Adrenal gland (tissue), 5 donors: ENCODE measurements around the gene SKIC2.

Experiments
- POLR2A ChIP-seq, 2 donors: fragments of 450-650 bp; IDR thresholded peaks; one replicate each; pipeline ENCODE4 v1.6.1; 2017; ENCODE audit warnings: antibody characterized with exemption in 2 of 2, mild to moderate bottlenecking in 2 of 2, moderate library complexity in 1 of 2
- TF ChIP-seq, protein P1 (sequence below), 6 experiments: fragments of 450-650 bp in 4 of 6; fragments of 200-600 bp in 2 of 6; sonication (generic) in 1 of 6; IDR thresholded peaks; 1 replicate in 5 of 6; 2 replicates in 1 of 6; pipeline versions ENCODE4 v1.5.1 to v1.8.0; 2016 to 2021; ENCODE audit warnings: antibody characterized with exemption in 6 of 6, mild to moderate bottlenecking in 2 of 6, moderate library complexity in 1 of 6
- donor health status: DM: no; HTN: no; CAD: no.

DNA sequence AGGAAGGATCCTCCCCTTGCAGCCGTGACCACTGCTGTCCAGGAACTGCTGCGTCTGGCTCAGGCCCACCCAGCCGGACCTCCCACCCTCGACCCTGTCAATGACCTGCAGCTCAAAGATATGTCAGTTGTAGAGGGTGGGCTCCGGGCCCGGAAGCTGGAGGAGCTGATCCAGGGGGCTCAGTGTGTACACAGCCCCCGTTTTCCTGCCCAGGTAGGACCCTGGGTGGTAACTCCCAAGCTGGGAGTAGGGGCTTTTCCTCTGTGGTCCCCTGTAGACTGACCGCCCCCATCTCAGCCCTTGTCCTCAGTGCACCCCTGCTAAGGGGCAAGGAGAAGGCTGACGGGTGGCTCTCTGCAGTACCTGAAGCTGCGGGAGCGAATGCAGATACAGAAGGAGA lies 9.4 kb downstream of the SKIC2 start:
- TF ChIP-seq, protein P1, sequence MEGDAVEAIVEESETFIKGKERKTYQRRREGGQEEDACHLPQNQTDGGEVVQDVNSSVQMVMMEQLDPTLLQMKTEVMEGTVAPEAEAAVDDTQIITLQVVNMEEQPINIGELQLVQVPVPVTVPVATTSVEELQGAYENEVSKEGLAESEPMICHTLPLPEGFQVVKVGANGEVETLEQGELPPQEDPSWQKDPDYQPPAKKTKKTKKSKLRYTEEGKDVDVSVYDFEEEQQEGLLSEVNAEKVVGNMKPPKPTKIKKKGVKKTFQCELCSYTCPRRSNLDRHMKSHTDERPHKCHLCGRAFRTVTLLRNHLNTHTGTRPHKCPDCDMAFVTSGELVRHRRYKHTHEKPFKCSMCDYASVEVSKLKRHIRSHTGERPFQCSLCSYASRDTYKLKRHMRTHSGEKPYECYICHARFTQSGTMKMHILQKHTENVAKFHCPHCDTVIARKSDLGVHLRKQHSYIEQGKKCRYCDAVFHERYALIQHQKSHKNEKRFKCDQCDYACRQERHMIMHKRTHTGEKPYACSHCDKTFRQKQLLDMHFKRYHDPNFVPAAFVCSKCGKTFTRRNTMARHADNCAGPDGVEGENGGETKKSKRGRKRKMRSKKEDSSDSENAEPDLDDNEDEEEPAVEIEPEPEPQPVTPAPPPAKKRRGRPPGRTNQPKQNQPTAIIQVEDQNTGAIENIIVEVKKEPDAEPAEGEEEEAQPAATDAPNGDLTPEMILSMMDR (IDR thresholded peaks at IDR 0.05), result no peak
- TF ChIP-seq POLR2A (IDR thresholded peaks at IDR 0.05), result no peak
